Activated T-helper 17 cell treated with anti-CD3 and anti-CD28 coated beads, Interleukin-2, amount 50 U/mL, for 72 hours (primary cell): ENCODE results near the gene ADARB1. TPM values are rescaled to one million over a fixed set of nuclear protein-coding genes. Genes with fewer than 3 reads are reported as not detected.

Experiments
- ATAC-seq: fragments of 150-1000 bp; cut with Tn5 transposase; replicated peaks from 2 replicates; pipeline ENCODE4 v1.10.0; 2021; ENCODE audit warnings: mild to moderate bottlenecking, moderate library complexity
- H3K27ac Mint-ChIP-seq: one replicate; pipeline ENCODE4 v1.8.0; 2022; ENCODE audit warnings: mixed read lengths
- H3K27me3 Mint-ChIP-seq: one replicate; pipeline ENCODE4 v1.8.0; 2022; ENCODE audit warnings: mixed read lengths
- H3K36me3 Mint-ChIP-seq: one replicate; pipeline ENCODE4 v1.8.0; 2022; ENCODE audit warnings: low read depth, mild to moderate bottlenecking, mixed read lengths
- H3K4me1 Mint-ChIP-seq: one replicate; pipeline ENCODE4 v1.8.0; 2022; ENCODE audit warnings: mixed read lengths
- H3K4me3 Mint-ChIP-seq: one replicate; pipeline ENCODE4 v1.8.0; 2022; ENCODE audit warnings: mild to moderate bottlenecking, mixed read lengths
- H3K9me3 Mint-ChIP-seq: one replicate; pipeline ENCODE4 v1.8.0; 2022; ENCODE audit warnings: mixed read lengths
- total RNA-seq, 2 donors: library from RNA; stranded (reverse); gene quantifications; one replicate each; pipeline ENCODE4 v1.2.3, GENCODE V29; 2022

The ADARB1 gene
- total RNA-seq, 2 donors from 2014 or later: 22.7 to 32.0 TPM

DNA sequence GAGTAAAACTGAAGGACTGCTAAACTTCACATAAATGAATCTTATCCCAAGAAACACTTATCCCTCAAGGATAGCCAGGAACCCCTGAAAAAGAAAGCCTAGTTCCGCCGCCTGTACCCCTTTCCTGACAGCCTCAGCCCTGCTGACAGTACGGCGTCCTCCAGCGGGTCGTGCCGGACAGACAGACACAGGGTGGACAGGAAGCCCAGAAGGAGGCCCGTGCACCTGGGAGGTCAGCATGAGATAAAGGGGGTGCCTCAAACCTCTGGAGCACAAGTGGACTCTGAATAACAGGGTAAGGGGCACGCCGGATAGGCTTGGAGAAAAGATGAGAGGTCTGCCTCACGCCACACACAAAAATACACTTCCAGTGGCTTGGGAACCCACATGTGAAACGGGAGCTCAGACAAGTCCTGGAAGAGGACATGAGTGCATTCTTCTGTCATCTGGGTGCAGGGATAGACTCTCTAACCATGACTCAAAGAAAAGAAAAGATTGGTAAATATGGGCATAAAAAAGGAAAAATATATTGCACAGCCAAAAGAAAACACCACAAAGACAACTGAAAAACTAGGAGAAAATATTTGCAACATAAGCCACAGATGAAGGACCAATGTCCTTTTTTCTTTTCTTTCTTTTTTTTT, 17.3 kb upstream of the ADARB1 start:
- no peak for ATAC-seq

GRCh38 chr21:45057886-45058285, 16.5 kb upstream of the ADARB1 start:
- Mint-ChIP-seq H3K27me3 (peaks cover 21% of the 10 kb centered on the region), H3K4me1 (no peaks in the 10 kb centered on the region), H3K36me3 (no peaks in the 10 kb centered on the region), H3K9me3 (no peaks in the 10 kb centered on the region), H3K4me3 (no peak overlapping the region), H3K27ac (no peak overlapping the region)
- ATAC-seq: no peak

More for the DNA sequence above, 17.3 kb upstream of the ADARB1 start:
- Mint-ChIP-seq H3K4me3 (no peak overlapping the region), H3K27ac (no peak overlapping the region), H3K27me3 (peaks cover 23% of the 10 kb centered on the region), H3K9me3 (no peaks in the 10 kb centered on the region), H3K4me1 (no peaks in the 10 kb centered on the region), H3K36me3 (no peaks in the 10 kb centered on the region)

- Mint-ChIP-seq H3K4me1 (no peaks in the 10 kb centered on the region), H3K27ac (no peak overlapping the region), H3K4me3 (no peak overlapping the region), H3K36me3 (no peaks in the 10 kb centered on the region), H3K9me3 (no peaks in the 10 kb centered on the region), H3K27me3 (peaks cover 15% of the 10 kb centered on the region)
- no peak for ATAC-seq
These were observed 15.3 kb upstream of the ADARB1 start for GRCh38 chr21:45059121-45059520.

DNA sequence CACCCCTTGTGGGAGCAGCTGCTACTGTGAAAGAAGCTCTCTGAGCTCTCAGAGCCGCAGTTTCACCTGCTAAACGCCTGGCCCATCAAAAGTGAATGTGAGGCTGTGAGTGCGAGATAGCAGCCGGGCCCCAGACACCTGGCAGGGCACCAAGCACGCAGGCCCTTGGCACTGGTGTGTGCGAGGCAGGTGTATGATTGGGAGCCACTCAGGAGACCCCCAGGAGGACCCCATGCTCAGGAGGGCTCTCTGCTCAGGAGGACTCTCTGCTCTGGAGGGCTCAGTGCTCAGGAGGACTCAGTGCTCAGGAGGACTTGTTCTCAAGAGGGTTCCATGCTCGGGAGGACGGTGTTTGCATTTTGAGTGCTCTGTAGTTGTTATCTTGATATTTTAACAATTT, 14.3 kb upstream of the ADARB1 start:
- no peaks in the 10 kb centered on the region for H3K9me3 Mint-ChIP-seq
- no peaks in the 10 kb centered on the region for H3K4me1 Mint-ChIP-seq
- no peak for ATAC-seq
- H3K4me3 Mint-ChIP-seq: no peak overlapping the region
- peaks cover 11% of the 10 kb centered on the region for H3K27me3 Mint-ChIP-seq
- H3K36me3 Mint-ChIP-seq: no peaks in the 10 kb centered on the region
- no peak overlapping the region for H3K27ac Mint-ChIP-seq

DNA sequence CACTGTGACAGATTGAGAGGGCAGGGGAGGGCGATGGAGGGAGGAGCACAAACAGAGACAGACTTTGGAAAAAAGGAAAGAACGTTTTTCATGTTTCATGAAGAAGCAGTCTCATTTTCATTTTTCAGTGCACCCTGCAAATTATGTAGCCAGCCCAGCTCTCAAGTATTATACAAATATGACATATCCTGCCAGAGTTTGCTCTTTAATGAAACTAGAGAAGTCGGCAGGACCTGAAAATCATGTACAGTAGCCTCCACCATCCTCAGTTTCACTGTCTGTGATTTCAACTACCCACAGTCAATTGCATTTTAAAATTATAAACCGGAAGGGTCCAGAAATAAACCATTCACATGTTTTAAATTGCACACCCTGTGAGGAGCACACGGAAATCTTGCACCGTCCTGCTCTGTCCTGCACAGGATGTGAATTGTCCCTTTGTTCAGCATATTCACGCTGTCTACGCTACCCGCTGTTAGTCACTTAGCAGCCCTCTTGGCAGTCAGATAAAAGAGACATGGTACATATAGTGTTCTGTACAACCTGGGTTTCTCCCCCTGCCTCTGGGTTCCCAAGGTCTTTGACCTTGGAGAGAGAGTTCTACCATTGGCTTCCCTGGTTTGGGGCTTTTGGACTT, 13.6 kb upstream of the ADARB1 start:
- H3K4me1 Mint-ChIP-seq: no peaks in the 10 kb centered on the region
- ATAC-seq: no peak
- H3K27ac Mint-ChIP-seq: no peak overlapping the region
- no peak overlapping the region for H3K4me3 Mint-ChIP-seq
- H3K9me3 Mint-ChIP-seq: no peaks in the 10 kb centered on the region
- H3K36me3 Mint-ChIP-seq: no peaks in the 10 kb centered on the region
- H3K27me3 Mint-ChIP-seq: peaks cover 11% of the 10 kb centered on the region

GRCh38 chr21:45064091-45064490, 10.3 kb upstream of the ADARB1 start:
- H3K9me3 Mint-ChIP-seq: no peaks in the 10 kb centered on the region
- ATAC-seq: no peak
- no peaks in the 10 kb centered on the region for H3K36me3 Mint-ChIP-seq
- no peaks in the 10 kb centered on the region for H3K27me3 Mint-ChIP-seq
- no peak overlapping the region for H3K27ac Mint-ChIP-seq
- H3K4me3 Mint-ChIP-seq: no peak overlapping the region
- H3K4me1 Mint-ChIP-seq: no peaks in the 10 kb centered on the region

- H3K27me3 Mint-ChIP-seq: no peaks in the 10 kb centered on the region
- no peak for ATAC-seq
- no peaks in the 10 kb centered on the region for H3K36me3 Mint-ChIP-seq
- H3K27ac Mint-ChIP-seq: no peak overlapping the region
- no peaks in the 10 kb centered on the region for H3K4me1 Mint-ChIP-seq
- no peaks in the 10 kb centered on the region for H3K9me3 Mint-ChIP-seq
- H3K4me3 Mint-ChIP-seq: no peak overlapping the region
These were observed 9.6 kb upstream of the ADARB1 start for GRCh38 chr21:45064618-45065399.

DNA sequence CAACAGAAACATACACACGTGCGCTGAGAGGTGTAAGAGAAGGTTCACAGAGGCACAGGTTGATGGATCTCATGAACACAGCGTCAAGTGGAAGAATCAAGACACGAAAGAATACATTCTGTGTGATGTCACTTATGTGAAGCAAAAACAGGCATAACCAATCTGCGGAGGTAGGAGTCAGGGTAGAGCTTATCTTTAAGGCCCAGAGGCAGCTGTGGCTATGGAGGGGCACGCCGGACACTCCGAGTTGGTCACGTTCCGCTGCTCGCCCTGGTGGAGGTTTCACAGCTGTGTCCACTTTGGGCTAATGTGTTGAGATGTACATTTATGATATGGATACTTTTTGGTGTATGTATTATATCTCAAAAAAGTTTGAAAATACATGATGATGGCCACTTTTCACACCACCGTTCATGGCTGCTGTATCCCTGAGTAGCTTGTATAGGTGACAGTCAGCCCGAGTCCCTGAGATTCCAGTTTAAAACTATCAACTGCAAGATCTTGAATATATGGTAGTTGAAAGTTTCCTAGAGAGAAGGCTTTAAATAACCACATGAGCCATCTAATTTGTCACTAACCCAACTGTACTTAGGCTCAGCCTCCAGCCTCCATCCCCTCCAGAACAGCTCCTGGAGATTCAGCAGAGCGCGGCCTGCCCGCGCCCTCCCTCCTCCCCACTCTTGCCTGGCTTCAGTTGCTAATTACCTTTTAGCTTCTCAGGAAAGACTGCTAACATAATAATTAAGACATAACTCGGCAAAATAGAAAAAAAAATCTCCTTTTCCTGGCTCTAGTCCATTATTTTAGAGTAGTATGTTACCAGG, 6.7 kb upstream of the ADARB1 start:
- no peak overlapping the region for H3K4me3 Mint-ChIP-seq
- H3K9me3 Mint-ChIP-seq: no peaks in the 10 kb centered on the region
- no peaks in the 10 kb centered on the region for H3K27me3 Mint-ChIP-seq
- no peaks in the 10 kb centered on the region for H3K4me1 Mint-ChIP-seq
- no peak for ATAC-seq
- no peaks in the 10 kb centered on the region for H3K36me3 Mint-ChIP-seq
- H3K27ac Mint-ChIP-seq: no peak overlapping the region

- H3K27ac Mint-ChIP-seq: no peak overlapping the region
- H3K27me3 Mint-ChIP-seq: no peaks in the 10 kb centered on the region
- H3K9me3 Mint-ChIP-seq: no peaks in the 10 kb centered on the region
- no peak overlapping the region for H3K4me3 Mint-ChIP-seq
- no peak for ATAC-seq
- peaks cover 6% of the 10 kb centered on the region for H3K36me3 Mint-ChIP-seq
- no peaks in the 10 kb centered on the region for H3K4me1 Mint-ChIP-seq
These were observed 5.3 kb upstream of the ADARB1 start for GRCh38 chr21:45069085-45069484.

DNA sequence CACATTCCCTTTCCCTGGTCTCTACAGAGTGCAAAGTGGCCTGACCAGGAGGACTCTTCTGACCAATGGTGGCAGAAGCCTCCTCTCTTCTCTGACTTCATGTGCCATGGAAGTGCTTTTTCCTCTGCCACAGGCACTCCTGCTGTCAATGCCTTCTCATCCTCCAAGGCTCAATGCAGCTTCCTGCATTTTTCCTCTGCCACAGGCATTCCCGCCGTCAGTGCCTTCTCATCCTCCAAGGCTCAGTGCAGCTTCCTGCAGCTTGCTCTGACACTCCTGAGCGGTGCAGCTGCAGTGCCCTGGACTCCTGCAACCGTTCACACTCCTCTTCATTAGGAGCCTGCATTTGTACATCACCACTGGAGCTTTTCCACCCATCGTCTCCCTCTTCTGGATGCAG, 4.7 kb upstream of the ADARB1 start:
- no peak for ATAC-seq
- peaks cover 6% of the 10 kb centered on the region for H3K36me3 Mint-ChIP-seq
- H3K9me3 Mint-ChIP-seq: no peaks in the 10 kb centered on the region
- H3K4me3 Mint-ChIP-seq: no peak overlapping the region
- no peaks in the 10 kb centered on the region for H3K27me3 Mint-ChIP-seq
- H3K27ac Mint-ChIP-seq: no peak overlapping the region
- no peaks in the 10 kb centered on the region for H3K4me1 Mint-ChIP-seq

- ATAC-seq: no peak
- no peaks in the 10 kb centered on the region for H3K9me3 Mint-ChIP-seq
- H3K4me1 Mint-ChIP-seq: peaks cover 9% of the 10 kb centered on the region
- no peaks in the 10 kb centered on the region for H3K27me3 Mint-ChIP-seq
- H3K4me3 Mint-ChIP-seq: no peak overlapping the region
- H3K27ac Mint-ChIP-seq: no peak overlapping the region
- peaks cover 6% of the 10 kb centered on the region for H3K36me3 Mint-ChIP-seq
These were observed 3.1 kb upstream of the ADARB1 start for GRCh38 chr21:45071078-45071873.

DNA sequence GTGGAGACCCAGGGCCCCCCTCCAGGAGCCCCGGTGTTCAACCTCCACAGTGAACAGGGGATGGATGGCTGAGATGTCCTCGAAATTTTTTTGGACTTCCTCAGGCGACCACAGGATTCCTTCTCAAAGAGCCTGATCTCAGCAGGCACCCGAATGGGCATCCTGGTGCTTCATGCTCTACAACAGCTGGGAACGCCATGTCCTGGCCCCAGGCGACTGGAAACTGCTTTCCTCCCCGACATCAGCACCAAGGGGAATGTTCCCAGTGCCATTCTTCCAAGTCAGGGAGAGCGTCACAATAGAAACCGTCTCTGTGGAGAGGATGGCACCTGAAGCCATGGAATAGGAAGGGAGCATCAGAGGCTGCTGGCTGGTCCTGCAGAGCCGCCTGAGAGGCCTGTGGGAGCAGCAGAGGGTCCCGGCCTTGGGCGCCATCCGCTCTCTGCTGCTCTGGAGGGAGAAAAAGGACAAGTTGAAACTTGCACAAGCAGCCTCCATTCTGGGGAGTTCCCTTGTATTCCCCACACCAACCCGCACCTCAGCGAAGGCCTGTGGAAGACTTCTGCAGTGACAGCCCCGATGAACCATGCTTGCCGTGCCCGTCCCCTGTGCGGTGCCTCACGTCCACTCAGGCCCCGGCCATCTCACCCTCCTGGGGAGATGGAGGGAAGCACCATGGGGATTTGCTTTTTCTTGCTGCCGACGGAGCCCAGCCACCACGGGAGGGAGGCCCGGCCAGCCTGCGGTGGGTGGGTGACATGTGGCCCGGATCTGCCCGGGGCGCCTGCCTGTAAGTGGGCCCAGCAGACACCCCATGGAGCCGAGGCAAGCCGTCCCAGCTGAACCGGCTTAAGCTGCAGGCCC, 2.3 kb upstream of the ADARB1 start:
- Mint-ChIP-seq H3K27ac (no peak overlapping the region), H3K36me3 (peaks cover 6% of the 10 kb centered on the region), H3K4me3 (no peak overlapping the region), H3K27me3 (no peaks in the 10 kb centered on the region), H3K9me3 (no peaks in the 10 kb centered on the region), H3K4me1 (peaks cover 10% of the 10 kb centered on the region)
- ATAC-seq: no peak

DNA sequence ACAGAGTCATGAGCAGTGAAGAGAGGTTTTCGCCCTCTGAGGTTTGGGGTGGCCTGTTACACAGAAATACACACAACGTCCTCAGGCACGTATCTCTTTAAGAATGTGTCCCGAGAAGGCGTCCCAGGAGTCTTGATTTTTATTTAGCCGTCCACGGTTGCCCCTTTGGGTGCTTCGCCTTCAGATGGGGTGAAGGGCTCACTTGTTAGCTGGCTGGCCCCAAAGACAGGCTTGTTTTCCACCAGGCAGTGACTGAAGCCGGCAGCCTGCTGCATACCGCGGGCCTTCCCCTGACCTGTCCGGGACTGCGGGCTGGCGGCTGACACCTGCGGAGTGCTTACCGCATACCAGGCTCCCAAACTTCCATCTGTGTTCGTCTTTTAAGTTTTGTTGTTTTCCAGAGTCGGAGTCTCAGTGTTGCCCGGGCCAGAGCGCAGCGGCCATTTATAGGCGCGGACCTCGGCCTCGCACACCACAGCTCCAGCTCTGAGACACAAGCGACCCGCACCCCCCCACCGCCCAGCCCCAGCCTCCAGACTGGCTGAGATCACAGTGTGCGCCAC, 1.6 kb upstream of the ADARB1 start:
- Mint-ChIP-seq H3K4me1 (peaks cover 12% of the 10 kb centered on the region), H3K27me3 (no peaks in the 10 kb centered on the region), H3K9me3 (no peaks in the 10 kb centered on the region), H3K36me3 (peaks cover 6% of the 10 kb centered on the region), H3K27ac (no peak overlapping the region), H3K4me3 (peak overlapping the region; percentile 93)
- no peak for ATAC-seq
